HG02870 (cell line): ENCODE data around the gene EPB42.
"Not testable (repeated sequence)": the region's sequence is repeated elsewhere in the genome, so short reads cannot be mapped to it uniquely, and the experiment has no call there.

Experiments used
- ATAC-seq: cut with Tn5 transposase; IDR thresholded peaks from one replicate; pipeline ENCODE4 v1.9.1; 2021; ENCODE audit warnings: mild to moderate bottlenecking, moderate library complexity; ENCODE audit not compliant: unreplicated experiment

Gene EPB42

DNA sequence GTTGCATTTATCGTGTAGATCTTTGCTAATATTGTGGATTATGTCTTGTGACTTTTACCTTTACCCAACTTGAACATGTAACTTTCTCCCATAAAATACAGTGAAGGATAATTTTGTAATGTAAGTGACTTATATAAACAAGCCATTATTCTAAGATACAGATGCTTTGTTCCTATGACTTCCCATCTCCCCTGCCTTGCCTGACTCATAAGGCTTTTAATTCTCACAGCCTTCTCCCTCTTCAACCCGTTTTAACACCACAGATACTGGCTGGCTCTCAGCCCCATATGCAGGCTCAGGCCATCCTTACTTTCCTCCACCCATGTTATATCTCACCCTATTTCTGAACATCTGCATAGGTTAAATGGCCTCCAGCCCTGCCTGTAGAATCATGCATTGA lies 31.5 kb downstream of the EPB42 start:
- ATAC-seq, result no peak

DNA sequence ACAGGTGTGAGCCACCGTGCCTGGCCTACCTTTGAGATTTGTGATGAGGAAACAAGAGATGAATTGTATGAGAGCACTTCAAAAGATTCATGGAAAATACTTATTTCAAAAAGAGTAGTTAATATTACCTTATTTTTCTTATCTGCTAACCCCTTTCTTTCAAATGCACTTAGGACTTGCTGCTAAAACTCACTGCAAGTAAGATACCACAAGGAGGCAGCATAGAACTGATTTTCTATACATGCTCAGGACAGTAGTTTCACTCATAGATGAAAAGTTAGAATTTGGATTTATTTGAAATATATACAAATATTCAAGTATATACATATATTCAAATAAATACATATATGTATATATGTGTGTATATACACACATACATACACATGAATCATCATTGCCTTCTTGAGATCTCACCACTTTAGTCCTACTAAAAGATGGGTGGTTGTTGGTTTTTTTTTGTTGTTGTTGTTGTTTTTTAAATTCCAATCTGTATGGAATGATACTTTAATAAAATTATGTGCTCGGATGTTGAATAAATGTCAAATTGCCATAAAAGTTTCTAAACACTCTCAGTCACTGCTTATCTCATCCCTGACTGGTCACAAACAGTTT lies 33.2 kb downstream of the EPB42 start:
- ATAC-seq, result no peak

DNA sequence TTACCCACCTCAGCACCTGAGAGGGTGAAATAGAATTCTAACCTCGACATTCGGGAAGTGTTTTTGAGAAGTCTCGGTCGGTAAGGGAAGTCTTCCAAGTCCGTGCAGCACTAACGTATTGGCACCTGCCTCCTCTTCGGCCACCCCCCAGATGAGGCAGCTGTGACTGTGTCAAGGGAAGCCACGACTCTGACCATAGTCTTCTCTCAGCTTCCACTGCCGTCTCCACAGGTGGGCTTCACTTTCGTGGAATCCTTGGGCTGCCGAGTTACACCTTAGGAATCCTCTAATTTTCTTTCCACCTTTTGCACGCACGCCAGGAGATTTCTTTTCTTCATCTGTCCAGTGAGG lies 34.8 kb downstream of the EPB42 start:
- ATAC-seq, result peak; percentile 23

DNA sequence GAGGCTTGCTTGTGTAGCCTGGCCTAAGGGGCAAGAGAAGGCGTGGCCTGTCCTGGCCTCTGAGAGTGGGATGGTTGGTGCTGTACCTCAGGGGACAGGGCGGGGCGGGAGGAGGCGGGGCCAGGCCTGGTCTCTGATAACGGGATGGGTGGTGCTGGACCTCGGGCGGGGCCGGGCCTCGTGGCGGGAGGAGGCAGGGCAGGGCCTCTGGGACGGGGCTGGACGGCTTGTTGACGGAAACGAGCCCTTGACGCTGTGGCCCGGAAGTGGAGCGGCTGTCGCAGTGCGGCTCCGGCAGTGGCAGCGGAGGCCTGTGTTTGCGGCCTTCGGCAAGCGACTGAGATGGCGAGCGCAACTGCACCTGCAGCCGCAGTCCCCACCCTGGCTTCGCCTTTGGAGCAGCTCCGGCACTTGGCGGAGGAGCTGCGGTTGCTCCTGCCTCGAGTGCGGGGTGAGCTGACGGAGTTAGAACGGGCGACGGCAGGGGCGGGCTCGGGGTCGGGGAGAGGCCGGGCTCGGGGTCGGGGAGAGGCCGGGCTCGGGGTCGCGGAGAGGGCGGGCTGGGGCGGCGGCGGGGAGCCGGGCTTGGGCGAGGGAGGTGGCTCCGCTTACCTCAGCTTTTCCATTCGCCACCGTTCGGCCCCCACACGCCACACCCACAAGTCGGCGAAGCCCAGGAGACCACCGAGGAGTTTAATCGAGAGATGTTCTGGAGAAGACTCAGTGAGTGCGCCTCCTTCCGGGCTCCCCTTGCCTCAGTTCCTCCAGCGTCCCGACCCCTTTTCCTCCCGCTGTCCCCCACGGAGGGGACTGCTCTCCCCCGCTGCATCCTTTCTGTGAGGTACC lies 35.4 kb downstream of the EPB42 start, which contains the start of gene CCNDBP1:
Gene CCNDBP1 (plus strand): TSS at position 247 of the 846 bp plus-strand sequence. CDS start 96 bp downstream, at position 343.
- ATAC-seq, result peak; percentile 91

DNA sequence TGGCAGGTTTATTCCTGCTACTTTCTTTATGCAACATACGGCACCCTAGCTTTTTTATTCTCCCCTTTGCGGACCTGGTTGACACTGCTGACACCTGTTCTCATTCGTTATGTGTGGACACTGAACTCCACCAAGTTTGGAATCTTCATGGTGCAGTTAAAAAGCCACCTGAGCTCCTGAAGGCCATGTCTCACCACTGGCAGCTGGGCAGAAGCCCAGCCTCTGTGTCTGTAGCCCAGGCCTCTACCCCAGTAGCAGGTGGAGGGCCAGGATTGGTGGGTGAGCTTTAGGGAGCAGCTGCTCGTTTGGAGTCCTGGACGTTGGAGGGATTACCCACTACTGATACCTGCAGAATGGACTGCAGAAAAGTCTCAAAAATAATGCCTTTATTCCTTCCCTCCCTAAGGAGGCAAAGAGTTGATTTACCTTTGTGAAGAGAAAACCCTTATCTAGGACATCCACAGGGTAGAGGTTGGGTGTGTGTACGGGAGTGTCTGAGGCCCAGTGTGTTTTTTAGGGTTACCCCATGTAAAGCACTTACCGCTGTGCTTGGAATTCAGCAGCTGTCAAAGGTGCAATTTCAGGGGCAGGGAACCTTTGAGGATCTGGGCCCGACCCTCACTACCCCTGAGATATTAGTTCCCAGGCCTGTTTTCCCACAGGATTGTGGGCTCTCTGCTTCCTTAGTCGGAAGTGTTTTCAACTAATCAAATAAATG lies 36.3 kb downstream of the EPB42 start:
- no peak for ATAC-seq

DNA sequence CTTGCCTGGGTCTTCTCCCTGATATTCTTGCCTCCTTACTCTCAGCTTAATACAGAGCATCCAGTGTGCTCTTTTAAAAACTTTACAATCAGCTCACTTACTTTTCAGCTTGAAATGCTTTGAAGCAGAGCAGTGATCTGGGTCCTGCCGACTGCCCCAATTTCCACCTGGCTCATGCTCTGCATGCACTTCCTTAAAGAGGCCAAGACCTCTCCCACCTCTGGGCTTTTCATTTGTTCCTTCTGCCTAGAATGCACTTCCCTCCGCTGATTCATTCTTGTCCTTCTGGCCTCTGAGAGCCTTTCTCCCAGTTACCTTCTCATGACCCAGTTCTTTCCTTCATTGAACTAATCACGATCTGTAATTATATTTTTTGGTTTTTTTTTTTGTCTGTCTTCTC lies 37.5 kb downstream of the EPB42 start:
- no peak for ATAC-seq

DNA sequence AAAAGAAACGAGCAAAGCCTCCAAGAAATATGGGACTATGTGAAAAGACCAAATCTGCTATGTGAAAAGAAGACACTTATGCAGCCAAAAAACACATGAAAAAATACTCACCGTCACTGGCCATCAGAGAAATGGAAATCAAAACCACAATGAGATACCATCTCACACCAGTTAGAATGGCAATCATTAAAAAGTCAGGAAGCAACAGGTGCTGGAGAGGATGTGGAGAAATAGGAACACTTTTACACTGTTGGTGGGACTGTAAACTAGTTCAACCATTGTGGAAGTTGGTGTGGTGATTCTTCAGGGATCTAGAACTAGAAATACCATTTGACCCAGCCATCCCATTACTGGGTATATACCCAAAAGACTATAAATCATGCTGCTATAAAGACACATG lies 43.7 kb downstream of the EPB42 start:
- not testable (repeated sequence) for ATAC-seq

DNA sequence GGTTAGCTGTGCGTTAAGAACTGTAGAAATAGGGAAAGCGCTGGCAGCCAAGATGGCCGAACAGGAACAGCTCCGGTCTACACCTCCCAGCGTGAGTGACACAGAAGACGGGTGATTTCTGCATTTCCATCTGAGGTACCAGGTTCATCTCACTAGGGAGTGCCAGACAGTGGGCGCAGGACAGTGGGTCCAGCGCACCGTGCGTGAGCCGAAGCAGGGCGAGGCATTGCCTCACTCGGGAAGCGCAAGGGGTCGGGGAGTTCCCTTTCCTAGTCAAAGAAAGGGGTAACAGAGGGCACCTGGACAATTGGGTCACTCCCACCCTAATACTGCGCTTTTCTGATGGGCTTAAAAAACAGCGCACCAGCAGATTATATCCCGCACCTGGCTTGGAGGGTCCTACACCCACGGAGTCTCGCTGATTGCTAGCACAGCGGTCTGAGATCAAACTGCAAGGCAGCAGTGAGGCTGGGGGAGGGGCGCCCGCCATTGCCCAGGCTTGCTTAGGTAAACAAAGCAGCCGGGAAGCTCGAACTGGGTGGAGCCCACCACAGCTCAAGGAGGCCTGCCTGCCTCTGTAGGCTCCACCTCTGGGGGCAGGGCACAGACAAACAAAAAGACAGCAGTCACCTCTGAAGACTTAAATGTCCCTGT lies 45.0 kb downstream of the EPB42 start:
- ATAC-seq, result not testable (repeated sequence)

DNA sequence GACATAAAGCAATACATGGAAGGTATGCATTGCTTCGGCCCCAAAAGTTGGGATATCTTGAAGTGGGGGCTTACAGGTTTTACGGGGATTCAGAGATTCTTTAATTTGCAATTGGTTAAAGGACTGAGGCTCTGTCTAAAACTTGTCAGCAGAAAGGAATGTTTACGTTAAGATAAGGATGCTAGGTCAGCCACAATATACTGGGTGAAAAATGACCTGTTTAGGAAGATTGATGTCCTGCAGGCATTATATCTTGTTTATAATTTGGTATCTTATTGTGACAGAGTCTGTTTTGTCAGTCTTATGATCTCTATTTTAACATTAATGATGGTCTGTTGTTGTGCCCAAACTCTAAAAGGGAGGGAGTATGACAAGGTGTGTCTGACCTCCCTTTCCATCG lies 50.9 kb downstream of the EPB42 start:
- ATAC-seq, result no peak

DNA sequence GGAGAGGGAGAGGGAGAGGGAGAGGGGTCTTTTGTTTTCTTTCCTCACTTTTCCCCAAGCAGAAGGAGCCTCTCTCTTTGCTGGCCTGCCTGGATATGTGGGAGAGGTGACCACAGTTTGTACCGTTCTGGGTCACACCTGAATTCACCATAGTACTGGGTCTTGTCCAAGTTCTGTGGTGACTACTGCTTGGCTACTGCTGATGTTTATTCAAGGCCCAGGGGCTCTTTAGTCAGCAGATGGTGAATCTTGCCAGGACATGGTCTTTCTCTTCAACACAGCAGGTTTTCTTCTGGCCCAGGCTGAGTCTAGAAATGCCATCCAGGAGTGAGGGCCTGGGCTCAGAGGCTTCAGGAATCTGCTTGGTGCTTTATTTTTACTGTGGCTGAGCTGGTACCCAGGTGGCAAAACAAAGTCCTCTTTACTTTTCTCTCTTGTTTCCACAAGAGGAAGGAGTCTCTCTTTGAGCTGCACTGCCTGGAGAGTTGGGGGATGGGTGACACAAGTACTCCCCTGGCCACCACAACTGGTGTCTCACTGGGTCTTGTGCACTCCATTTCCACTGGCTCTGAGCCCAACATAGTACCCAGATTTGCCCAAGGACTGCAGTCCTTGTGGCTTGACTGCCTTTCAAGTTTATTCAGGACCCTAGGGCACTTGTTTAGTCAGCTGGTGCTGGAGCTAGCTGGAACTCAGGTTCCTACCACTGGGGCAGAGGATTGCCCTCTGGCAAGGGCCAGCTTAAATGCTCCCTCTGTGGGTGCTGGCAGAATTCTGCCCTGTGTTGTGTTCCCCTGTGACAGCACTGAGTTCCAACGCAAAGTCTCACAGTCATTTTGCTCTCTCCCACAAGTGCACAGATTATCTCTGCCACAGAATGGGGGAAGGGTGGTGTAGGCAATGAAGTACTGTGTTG lies 52.4 kb downstream of the EPB42 start:
- ATAC-seq, result no peak

DNA sequence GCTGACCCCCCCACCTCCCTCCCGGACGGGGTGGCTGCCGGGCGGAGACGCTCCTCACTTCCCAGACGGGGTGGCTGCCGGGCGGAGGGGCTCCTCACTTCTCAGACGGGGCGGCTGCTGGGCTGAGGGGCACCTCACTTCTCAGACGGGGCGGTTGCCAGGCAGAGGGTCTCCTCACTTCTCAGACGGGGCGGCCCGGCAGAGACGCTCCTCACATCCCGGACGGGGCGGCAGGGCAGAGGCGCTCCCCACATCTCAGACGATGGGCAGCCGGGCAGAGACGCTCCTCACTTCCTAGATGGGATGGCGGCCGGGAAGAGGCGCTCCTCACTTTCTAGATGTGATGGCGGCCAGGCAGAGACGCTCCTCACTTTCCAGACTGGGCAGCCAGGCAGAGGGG lies 53.6 kb downstream of the EPB42 start:
- not testable (repeated sequence) for ATAC-seq

DNA sequence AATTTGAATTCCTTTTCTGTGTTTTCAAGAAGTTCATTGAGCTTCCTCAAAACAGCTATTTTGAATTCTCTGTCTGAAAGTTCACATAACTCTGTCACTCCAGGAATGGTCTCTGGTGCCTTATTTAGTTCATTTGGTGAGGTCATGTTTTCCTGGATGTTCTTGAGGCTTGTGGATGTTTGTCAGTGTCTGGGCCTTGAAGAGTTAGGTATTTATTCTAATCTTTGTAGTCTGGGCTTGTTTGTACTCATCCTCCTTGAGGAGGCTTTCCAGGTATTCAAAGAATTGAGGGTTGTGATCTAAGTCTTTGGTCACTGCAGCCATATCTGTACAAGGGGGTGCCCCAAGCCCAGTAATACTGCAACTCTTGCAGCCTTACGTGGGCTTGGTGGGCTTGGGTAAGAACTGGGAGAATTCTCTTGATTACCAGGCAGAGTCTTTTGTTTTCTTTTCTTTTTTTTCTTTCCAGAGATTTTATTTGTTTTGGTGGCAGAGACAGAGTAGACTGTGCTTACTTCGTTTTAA lies 55.0 kb downstream of the EPB42 start:
- ATAC-seq, result no peak

DNA sequence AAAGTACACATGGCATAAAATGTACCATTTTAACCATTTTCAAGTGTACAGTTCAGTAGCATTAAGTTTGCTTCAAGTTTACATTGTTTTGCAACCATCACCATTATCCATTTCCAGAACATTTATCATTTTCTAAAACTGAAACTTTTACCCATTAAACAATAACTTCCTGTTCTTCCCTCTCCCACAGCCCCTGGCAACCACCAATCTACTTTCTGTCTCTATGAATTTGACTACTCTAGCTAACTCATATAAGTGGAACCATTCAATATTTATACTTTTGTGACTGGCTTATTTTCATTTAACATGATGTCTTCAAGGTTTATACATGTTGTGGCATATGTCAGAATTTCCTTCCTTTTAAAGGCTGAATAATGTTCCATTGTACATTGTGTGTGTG lies 67.5 kb downstream of the EPB42 start:
- ATAC-seq, result no peak

DNA sequence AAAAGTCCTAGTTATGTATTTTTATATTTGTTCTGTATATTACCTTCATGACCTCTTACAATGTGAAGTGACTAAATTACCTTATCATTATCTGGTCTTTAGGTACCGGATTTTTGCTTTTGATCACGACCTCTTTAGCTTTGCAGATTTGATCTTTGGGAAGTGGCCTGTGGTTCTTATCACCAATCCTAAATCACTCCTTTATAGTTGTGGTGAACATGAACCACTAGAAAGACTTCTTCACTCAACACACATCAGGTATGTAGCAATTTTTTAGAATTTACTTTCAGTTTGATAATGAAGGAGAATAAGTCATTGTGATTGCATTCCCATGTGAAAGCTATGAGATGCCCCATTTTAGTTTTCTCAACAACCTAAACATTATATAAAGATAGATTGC lies 69.1 kb downstream of the EPB42 start:
- no peak for ATAC-seq

DNA sequence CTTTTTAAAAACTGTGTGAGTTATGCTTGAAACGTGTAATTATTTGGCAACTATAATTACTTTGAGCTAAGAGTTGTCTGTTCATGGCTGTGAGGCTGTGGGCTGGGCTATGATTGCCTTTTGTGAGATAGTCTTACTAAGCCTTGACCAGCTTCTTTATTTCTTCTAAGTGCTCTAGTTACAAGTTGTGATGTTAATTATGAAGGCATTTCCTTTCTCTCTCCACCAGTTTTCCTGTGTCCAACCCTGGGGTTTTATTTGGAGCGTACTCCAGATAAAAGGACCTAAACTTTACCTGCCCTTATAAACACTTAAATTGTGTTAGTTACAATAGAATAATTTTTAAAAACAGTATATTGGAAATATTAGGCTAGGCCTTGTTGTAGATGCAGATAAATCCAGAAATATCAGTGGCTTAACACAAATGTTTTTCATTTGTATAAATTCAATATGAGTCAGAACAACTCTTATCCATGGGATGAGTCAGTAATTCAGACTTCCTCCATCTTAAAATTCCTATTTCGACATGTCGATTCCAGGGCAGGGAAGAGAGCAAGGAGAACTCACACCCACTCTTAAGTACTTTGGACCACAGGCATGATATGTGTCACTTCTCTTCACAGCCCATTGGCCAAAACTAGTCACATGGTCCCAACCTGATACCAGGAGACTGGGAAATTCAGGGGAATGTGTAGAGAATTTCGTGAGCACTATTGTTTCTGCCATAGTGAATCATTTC lies 70.5 kb downstream of the EPB42 start:
- no peak for ATAC-seq
